ENCODE measurements around the gene CDKL1.
"Not testable (repeated sequence)": the region's sequence is repeated elsewhere in the genome, so short reads cannot be mapped to it uniquely, and the experiment has no call there.

Gene CDKL1

DNA sequence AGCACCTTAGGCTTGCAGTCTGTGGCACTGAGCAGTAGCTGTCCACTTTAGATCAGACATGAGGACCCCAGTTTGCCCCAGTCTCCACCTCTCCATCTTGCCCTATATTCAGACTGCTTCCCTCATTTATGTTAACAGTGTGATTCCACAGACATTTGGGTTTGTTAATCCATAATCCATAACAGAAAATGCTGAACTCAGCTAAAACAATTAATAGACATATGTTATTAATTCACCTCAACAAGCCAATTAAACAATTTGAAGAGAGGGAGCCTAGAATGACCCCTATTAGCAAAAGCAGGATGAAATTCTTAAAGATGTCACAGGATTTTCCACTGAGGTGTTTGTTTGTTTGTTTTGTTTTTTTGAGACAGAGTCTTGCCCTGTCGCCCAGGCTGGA is 9.1 kb downstream of the CDKL1 start:
- DNase-seq (ENCODE audit: low read depth) = no peak

DNA sequence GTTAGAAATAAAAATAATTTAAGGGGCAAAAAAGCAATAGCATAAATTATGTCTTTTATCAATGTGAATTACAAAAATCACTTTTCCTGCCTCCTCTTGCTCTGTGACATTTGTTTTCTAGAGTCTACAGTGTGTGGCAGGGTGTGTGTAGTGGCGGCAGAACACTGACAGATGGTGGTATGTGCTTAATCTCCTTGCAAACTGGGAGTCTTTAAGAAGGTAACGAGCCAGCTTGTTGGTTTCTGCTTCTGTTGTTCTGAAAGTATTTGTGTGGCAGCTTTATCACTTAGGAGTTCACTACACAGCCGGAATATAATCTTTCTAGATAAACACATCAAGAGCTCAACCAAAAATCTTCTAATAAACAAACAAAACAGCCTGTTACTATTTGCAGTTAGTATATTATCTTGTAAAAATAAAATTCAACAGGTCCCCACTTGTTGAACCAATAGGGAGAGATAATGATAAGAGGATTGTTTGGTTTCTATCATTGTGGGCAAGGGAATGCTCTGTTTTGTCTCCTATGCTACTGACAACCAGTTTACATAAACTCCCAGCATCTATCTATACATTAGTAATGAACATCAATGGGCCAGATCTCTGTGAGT is 13.0 kb downstream of the CDKL1 start:
- no peak for DNase-seq (ENCODE audit: low read depth)

- DNase-seq (ENCODE audit: low read depth) = no peak
Measured at GRCh38 chr14:50381823-50382287, 14.8 kb downstream of the CDKL1 start.

GRCh38 chr14:50381008-50381407 is 15.7 kb downstream of the CDKL1 start:
- DNase-seq (ENCODE audit: low read depth) = no peak

GRCh38 chr14:50380455-50380854 is 16.2 kb downstream of the CDKL1 start:
- no peak for DNase-seq (ENCODE audit: low read depth)

GRCh38 chr14:50379563-50379962 is 17.1 kb downstream of the CDKL1 start:
- no peak for DNase-seq (ENCODE audit: low read depth)

DNA sequence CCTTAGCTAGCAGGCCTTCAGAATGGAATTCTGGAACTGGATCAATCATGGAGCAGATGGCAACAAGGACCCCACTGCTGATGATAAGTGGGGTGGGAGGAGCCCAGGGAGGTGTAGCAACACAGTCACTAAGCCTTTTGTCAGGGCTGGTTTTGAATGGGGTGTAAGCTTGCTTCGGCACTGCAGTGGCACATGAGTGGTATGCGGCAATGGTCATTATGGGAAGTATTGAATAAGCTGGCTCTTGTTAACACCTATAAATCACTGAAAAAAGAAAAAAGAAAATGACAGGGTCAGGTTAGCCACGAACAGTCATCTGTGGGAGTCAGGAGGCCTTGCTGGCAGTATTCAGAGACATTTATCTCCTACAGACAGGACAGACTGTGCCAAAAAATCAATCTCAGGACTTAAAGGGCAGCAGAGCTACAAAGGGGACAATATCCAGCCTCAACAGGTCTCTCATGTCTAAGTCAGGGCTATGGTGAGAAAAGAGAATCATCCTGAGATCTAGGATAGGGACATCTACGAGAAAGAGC is 19.1 kb downstream of the CDKL1 start:
- DNase-seq (ENCODE audit: low read depth) = no peak

- no peak for DNase-seq (ENCODE audit: low read depth)
Measured at GRCh38 chr14:50375760-50376159, 20.9 kb downstream of the CDKL1 start.

DNA sequence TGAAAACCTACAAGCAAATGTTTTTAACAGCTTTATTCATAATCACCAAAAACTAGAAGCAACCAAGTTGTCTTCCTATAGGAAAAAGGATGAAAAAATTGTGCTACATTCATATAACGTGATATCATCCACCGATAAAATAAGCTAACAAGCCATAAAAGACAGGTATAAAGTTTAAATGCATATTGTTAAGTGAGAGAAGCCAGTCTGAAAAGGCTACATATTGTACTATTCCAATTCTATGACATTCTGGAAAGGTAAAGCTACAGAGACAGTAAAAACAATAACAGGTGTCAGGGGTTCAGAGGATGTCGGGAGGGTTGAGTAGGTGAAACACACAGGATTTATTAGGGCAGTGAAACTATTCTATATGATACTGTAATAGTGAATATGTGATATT is 22.7 kb downstream of the CDKL1 start:
- DNase-seq (ENCODE audit: low read depth) = no peak

GRCh38 chr14:50371546-50371945 is 25.1 kb downstream of the CDKL1 start:
- no peak for DNase-seq (ENCODE audit: low read depth)

GRCh38 chr14:50366589-50366988 is 30.1 kb downstream of the CDKL1 start:
- DNase-seq (ENCODE audit: low read depth) = no peak

GRCh38 chr14:50366115-50366514 is 30.6 kb downstream of the CDKL1 start:
- DNase-seq (ENCODE audit: low read depth) = no peak

GRCh38 chr14:50365572-50365971 is 31.1 kb downstream of the CDKL1 start:
- not testable (repeated sequence) for DNase-seq (ENCODE audit: low read depth)

DNA sequence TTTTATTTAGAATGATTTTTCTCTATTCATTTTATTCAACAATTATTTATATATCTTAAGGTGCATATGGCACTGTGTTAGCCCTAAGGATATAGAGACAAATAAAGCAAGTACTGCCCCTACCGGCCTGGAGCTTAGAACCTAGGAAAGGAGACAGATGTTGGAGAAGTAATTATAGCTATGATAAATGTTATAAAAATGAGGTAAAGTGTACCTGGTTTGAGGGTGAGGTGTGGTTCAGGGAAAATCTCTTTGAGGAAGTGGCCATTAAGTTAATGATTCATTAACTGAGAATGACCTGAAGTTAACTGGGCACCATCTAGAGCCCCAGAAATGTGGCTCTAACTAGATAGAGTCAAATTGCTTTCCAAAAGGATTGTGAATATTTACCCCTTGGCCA is 31.9 kb downstream of the CDKL1 start:
- no peak for DNase-seq (ENCODE audit: low read depth)

DNA sequence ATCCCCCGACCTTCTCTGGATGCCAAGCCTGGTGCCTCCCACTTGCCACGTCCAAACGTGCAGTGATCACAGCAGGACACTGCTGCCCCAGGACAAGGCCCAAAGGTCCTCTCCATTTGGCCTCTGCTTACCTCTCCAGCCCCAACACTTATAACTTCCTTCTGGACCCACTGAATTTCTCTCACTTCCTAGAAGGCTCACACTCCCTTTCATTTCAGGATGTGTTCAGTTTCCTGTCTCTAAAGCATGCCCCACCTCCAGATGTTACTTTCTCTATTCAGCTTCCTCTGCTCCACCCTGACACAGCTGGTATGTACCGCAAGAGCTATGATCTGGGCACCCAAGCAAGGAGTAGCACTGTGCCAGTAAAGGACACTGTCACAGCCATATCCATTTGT is 33.0 kb downstream of the CDKL1 start:
- no peak for DNase-seq (ENCODE audit: low read depth)

DNA sequence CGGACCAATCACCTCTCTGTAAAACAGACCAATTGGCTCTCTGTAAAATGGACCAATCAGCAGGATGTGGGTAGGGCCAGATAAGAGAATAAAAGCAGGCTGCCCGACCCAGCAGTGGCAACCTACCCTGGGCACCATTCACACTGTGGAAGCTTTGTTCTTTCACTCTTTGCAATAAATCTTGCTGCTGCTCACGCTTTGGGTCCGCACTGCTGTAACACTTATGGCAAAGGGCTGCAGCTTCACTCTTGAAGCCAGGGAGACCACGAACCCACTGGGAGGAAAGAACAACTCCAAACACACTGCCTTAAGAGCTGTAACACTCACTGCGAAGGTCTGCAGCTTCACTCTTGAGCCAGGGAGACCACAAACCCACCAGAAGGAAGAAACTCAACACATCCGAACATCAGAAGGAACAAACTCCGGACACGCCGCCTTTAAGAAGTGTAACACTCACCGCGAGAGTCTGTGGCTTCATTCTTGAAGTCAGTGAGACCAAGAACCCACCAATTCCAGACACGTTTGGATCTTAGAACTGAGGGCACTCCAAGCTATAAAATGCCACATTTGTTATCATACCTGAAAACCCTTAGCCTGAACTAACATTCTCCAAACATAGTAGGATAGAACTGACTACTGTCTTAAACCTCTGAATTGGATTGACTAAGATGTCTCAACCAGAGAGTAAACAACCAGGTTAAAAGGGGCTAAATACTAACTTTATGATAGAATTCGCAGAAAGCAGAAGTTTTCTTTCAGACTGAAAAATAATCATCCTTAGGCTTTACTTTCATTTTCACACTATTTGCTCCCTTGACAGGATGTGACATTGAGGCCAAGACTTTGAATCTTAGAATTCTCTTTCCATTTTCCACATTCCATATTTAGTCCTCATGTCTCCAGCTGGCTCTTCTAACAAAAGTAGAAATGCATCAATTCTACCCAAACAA is 33.6 kb downstream of the CDKL1 start:
- no peak for DNase-seq (ENCODE audit: low read depth)

- DNase-seq (ENCODE audit: low read depth) = not testable (repeated sequence)
Measured at GRCh38 chr14:50361473-50362403, 34.9 kb downstream of the CDKL1 start.

GRCh38 chr14:50360851-50361250 is 35.8 kb downstream of the CDKL1 start:
- DNase-seq (ENCODE audit: low read depth) = no peak

GRCh38 chr14:50360093-50360492 is 36.6 kb downstream of the CDKL1 start:
- DNase-seq (ENCODE audit: low read depth) = no peak

DNA sequence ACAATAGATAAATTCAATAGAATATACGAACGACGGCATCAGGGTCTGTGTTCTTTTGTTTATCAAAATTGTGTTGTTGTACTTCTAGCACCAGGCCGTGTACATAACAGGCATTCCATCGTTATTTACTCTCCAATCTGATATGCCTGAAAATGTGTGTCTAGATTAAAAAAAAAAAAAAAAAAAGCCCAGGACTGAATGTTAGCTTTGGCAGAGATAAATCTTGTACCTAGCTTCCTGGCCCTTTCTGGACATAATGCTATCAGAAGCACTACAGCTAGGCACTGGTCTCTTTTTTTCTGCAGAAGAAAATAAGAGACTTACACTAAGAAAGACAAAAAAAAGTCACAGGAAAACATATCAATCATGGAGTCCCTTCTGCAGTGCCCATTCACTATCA is 37.0 kb downstream of the CDKL1 start:
- no peak for DNase-seq (ENCODE audit: low read depth)

DNA sequence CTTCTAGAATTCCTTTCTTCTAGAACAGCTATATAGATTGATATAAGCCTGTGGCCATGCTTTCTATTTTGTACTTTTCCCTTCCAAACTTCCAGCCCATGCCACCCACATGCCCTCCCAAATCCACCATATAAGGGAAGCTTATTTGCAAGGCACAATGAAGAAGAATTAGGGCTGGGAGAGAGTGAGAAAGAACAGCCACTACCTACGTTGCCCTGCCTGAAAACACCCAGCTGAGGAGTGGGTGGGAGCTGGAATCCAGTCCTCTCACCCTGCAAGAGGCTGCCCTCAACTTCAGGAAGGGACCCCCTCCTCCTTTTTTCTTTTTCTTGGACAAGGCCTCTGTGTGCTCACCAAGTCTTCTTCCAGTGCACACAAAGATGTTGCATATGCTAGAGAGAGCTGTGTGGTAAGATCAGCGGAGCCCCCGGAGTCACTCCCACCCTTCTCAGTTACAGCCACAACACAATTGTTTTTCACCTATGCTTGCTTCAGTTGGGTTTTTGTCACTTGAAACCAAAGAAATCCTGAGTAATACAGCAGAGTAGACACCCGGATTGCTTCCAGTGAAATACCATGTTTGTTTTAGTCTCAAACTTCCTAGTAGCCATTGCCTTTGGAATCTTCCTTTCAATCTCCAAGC is 38.8 kb downstream of the CDKL1 start:
- no peak for DNase-seq (ENCODE audit: low read depth)

- no peak for DNase-seq (ENCODE audit: low read depth)
Measured at GRCh38 chr14:50357124-50357523, 39.6 kb downstream of the CDKL1 start.

Measured in non-pigmented ciliary epithelial cell (primary cell).